Measurements from ENCODE around the gene GLG1. TPM values are rescaled to one million over a fixed set of nuclear protein-coding genes. Genes with fewer than 3 reads are reported as not detected.

Gene GLG1
- total RNA-seq, 4 donors from 2014 or later = 77.0 to 154 (median 127) TPM

DNA sequence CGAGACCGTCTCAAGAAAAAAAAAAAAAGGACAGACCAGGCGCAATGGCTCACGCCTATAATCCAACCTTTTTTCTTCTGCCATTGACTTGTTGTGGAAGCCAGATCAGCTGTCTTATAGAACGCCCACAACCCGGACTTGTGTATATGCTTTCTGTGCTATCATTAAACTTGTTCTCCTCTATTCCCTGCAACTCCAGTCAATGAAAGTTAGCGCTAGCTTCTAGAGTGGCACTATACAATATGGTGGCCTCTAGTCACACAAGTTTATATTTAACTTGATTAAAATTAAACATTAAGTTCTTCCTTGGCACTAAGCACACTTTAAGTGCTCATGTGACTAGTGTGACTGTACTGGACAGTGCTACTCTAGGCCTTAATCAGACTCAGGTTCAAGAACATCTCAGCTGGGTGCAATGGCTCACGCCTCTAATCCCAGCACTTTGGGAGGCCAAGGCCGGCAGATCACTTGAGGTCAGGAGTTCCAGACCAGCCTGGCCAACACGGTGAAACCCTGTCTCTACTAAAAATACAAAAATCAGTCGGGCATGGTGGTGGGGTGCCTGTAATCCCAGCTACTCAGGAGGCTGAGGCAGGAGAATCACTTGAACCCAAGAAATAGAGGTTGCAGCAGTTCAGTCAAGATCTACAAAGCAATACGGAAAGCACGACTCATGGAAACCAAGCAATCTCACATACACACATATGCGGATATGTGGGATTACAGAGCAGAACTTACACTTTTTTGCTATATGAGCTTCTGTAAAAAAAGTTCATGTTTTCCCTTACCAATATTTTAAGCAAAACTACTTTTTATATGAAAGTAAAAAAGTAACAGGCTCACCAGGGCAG lies 18.8 kb upstream of the GLG1 start:
- no peak for DNase-seq
- Histone ChIP-seq H3K36me3 (peaks cover 0 to 54% (median 27%) of the 10 kb centered on the region in 4 donors), H3K4me3 (no peak overlapping the region), H3K9me3 (no peaks in the 10 kb centered on the region), H3K27me3 (no peaks in the 10 kb centered on the region), H3K27ac (no peak overlapping the region), H3K4me1 (no peaks in the 10 kb centered on the region)
- 83 to 91% methylated on average over 7 to 14 of the region's 14 CpGs for WGBS, 2 donors (ENCODE audit: low coverage in 1 of 2)
- intact Hi-C loops (cut with DNase I; ENCODE audit: low total_unique reads) (loop anchor here (10.0 kb wide), 1 partner anchor 141 kb away; no protein-coding TSS in a partner anchor), in situ Hi-C loops (cut with MboI; ENCODE audit: low pct_ligation_motif_present in 1 of 4, low pct_unique_long_range_greater_than_20kb in 1 of 4, low sequenced_read_pairs in 3 of 4) (loop anchor here in 1 of 4 donors (25.0 kb wide), 1 partner anchor 313 kb away; no protein-coding TSS in a partner anchor)
- TF ChIP-seq EP300 (IDR thresholded peaks at IDR 0.05; ENCODE audit: low read depth) (no peak), POLR2A (IDR thresholded peaks at IDR 0.05) (no peak), POLR2AphosphoS5 (IDR thresholded peaks at IDR 0.05) (no peak)
- TF ChIP-seq, protein P1, sequence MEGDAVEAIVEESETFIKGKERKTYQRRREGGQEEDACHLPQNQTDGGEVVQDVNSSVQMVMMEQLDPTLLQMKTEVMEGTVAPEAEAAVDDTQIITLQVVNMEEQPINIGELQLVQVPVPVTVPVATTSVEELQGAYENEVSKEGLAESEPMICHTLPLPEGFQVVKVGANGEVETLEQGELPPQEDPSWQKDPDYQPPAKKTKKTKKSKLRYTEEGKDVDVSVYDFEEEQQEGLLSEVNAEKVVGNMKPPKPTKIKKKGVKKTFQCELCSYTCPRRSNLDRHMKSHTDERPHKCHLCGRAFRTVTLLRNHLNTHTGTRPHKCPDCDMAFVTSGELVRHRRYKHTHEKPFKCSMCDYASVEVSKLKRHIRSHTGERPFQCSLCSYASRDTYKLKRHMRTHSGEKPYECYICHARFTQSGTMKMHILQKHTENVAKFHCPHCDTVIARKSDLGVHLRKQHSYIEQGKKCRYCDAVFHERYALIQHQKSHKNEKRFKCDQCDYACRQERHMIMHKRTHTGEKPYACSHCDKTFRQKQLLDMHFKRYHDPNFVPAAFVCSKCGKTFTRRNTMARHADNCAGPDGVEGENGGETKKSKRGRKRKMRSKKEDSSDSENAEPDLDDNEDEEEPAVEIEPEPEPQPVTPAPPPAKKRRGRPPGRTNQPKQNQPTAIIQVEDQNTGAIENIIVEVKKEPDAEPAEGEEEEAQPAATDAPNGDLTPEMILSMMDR (IDR thresholded peaks at IDR 0.05) = no peak

DNA sequence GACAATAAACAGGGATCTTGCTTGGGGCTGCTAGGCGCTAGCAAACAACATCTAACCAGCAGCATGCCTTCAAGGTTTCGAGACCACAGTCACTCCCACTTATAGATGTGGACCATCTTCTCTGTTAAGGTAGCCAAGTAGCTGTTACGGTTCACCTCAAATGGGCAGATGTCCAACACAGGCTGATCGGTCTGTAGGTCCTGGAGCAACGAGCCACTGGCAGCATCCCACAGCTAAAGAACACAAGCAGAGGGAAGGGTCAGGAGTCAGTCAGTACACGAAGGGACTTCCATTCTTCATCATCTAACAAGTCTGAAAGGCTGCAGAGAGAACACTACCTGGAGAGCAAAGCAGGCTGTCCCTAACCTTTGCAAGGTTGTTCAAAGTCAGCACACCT lies 16.9 kb upstream of the GLG1 start:
- H3K27me3 ChIP-seq = no peaks in the 10 kb centered on the region
- TF ChIP-seq POLR2A (IDR thresholded peaks at IDR 0.05) (no peak), EP300 (IDR thresholded peaks at IDR 0.05; ENCODE audit: low read depth) (no peak), POLR2AphosphoS5 (IDR thresholded peaks at IDR 0.05) (no peak)
- intact Hi-C loops (cut with DNase I; ENCODE audit: low total_unique reads) (loop anchor here (10.0 kb wide), 1 partner anchor 139 kb away; no protein-coding TSS in a partner anchor), in situ Hi-C loops (cut with MboI; ENCODE audit: low pct_ligation_motif_present in 1 of 4, low pct_unique_long_range_greater_than_20kb in 1 of 4, low sequenced_read_pairs in 3 of 4) (loop anchor here in 3 of 4 donors (25.0 kb wide), 3 partner anchors 137 to 312 kb away; no protein-coding TSS in a partner anchor)
- no peaks in the 10 kb centered on the region for H3K4me1 ChIP-seq
- DNase-seq = no peak
- 80 to 88% methylated on average over 1 to 6 of the region's 6 CpGs for WGBS, 2 donors (ENCODE audit: low coverage in 1 of 2)
- no peak overlapping the region for H3K27ac ChIP-seq
- peaks cover 0 to 37% (median 18%) of the 10 kb centered on the region in 4 donors for H3K36me3 ChIP-seq
- no peak overlapping the region for H3K4me3 ChIP-seq
- H3K9me3 ChIP-seq = no peaks in the 10 kb centered on the region

DNA sequence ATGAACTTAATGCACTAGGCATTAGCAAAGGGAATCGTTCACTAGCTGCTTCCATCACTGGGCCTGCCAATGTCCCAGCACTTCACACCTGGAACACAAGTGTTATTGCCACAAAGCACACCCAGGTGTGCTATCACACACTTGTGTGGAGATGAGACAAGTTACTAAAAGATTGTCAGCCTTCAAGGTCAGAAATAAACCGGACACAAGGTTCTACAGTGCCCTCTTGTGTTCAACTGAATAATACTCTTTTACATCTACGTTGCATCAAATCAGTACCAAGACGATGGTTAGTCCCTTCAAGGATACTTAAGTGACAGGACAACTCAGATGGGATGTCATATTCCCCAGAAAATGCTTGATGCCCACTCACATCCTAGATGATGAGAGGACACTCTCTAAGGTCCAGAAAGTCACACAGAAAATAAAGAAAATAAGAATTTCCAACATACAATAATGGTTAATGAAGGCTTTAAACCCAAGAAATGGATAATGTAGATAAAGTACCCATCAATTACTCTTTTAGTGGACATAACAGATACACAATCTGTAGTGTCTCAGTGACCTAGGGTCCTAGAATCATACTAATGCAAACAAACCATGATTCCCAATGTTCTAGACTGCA lies 16.4 kb upstream of the GLG1 start:
- DNase-seq = no peak
- Histone ChIP-seq H3K36me3 (peaks cover 0 to 37% (median 17%) of the 10 kb centered on the region in 4 donors), H3K4me1 (no peaks in the 10 kb centered on the region), H3K9me3 (no peaks in the 10 kb centered on the region), H3K27ac (no peak overlapping the region), H3K4me3 (no peak overlapping the region), H3K27me3 (no peaks in the 10 kb centered on the region)
- intact Hi-C loops (cut with DNase I; ENCODE audit: low total_unique reads) (loop anchor here (10.0 kb wide), 1 partner anchor 139 kb away; no protein-coding TSS in a partner anchor), in situ Hi-C loops (cut with MboI; ENCODE audit: low pct_ligation_motif_present in 1 of 4, low pct_unique_long_range_greater_than_20kb in 1 of 4, low sequenced_read_pairs in 3 of 4) (loop anchor here in 3 of 4 donors (25.0 kb wide), 3 partner anchors 136 to 311 kb away; no protein-coding TSS in a partner anchor)
- WGBS, 2 donors (ENCODE audit: low coverage in 1 of 2) = 31 to 42% methylated on average over 3 to 4 of the region's 4 CpGs
- TF ChIP-seq, protein P1 (IDR thresholded peaks at IDR 0.05) = peak; percentile 51 to 71 (median 59)
- no peak for TF ChIP-seq POLR2AphosphoS5 (IDR thresholded peaks at IDR 0.05)

DNA sequence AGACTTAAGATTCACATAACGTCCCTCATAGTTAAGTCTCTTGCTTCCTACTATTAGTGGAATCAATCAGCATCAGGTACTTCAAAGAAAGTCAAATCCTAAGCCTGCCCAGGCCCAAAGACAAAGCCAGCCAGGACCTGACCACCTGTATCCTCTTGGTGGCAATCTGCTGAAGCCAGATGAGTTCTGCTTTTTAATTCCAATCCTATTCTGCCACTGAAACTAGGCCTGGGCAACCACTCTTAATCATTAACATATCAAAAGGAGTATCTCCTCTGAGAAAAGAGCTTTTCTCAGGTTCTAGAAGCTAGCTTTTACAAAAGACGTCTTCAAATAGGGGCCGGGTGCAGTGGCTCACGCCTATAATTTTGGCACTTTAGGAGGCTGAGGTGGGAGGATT lies 15.1 kb upstream of the GLG1 start:
- no peak overlapping the region for H3K27ac ChIP-seq
- TF ChIP-seq, protein P1 (IDR thresholded peaks at IDR 0.05) = no peak
- TF ChIP-seq POLR2AphosphoS5 (IDR thresholded peaks at IDR 0.05) (no peak), POLR2A (IDR thresholded peaks at IDR 0.05) (no peak), EP300 (IDR thresholded peaks at IDR 0.05; ENCODE audit: low read depth) (no peak)
- in situ Hi-C loops (cut with MboI; ENCODE audit: low pct_ligation_motif_present in 1 of 4, low pct_unique_long_range_greater_than_20kb in 1 of 4, low sequenced_read_pairs in 3 of 4) (loop anchor here in 3 of 4 donors (25.0 kb wide), 3 partner anchors 135 to 310 kb away; no protein-coding TSS in a partner anchor), intact Hi-C loops (cut with DNase I; ENCODE audit: low total_unique reads) (loop anchor here (10.0 kb wide), 1 partner anchor 137 kb away; no protein-coding TSS in a partner anchor)
- H3K9me3 ChIP-seq = no peaks in the 10 kb centered on the region
- H3K27me3 ChIP-seq = no peaks in the 10 kb centered on the region
- 93 to 100% methylated on average over 3 to 4 of the region's 4 CpGs for WGBS, 2 donors (ENCODE audit: low coverage in 1 of 2)
- no peak overlapping the region for H3K4me3 ChIP-seq
- DNase-seq = no peak
- H3K36me3 ChIP-seq = peaks cover 0 to 33% (median 10%) of the 10 kb centered on the region in 4 donors
- H3K4me1 ChIP-seq = no peaks in the 10 kb centered on the region

Data from transverse colon (tissue), 4 donors.